Stimulated activated CD4-positive, alpha-beta T cell treated with anti-CD3 and anti-CD28 coated beads, Interleukin-4, amount 100 ng/mL, for 24 hours (primary cell): ENCODE results near the gene CRYBA4.
"Not testable (repeated sequence)": the region's sequence is repeated elsewhere in the genome, so short reads cannot be mapped to it uniquely, and the experiment has no call there.

Source experiments
- DNase-seq: peaks from one replicate; pipeline ENCODE4 v3.0.0-alpha.2; 2020

Gene CRYBA4

GRCh38 chr22:26597480-26597879 is 24.3 kb upstream of the CRYBA4 start:
- no peak for DNase-seq

DNA sequence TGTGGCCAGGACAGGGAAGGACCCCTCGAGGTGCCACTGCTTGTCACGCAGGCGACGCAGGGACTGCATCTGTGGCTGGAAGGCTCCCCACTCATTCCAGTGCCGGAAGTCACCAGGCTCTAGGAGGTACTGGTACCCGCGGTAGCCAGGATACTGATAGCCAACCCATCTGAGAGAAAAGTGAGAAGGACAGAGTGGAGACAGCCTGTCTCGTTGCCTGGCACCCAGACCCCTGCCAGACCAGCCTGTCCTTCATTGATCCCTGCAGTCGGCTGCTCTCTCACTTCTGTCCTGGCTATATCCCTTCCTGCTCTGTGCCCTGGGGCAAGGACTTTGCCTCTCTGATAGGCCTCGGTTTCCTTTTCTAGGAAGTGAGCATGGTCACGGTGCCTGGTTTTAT is 22.3 kb upstream of the CRYBA4 start:
- no peak for DNase-seq

DNA sequence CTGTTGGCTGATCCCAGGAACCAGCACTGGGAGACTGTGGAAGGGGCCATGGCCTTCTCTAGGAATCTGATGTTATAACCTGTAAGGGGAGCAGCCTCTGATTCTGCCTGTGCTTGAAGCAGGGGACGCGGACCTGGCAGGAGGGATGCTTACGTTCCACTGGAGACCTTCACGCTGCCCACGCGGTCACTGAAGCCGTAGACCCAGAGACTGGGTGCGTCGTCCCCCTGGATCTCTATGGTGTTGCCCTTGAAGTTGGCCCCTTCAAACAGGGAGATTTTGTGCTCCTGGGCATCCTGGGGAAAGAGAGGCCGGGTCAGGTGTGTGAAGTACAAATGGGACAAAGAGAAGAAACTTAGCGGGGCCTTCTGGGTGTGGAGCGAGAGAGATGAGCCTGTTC is 20.0 kb upstream of the CRYBA4 start:
- no peak for DNase-seq

DNA sequence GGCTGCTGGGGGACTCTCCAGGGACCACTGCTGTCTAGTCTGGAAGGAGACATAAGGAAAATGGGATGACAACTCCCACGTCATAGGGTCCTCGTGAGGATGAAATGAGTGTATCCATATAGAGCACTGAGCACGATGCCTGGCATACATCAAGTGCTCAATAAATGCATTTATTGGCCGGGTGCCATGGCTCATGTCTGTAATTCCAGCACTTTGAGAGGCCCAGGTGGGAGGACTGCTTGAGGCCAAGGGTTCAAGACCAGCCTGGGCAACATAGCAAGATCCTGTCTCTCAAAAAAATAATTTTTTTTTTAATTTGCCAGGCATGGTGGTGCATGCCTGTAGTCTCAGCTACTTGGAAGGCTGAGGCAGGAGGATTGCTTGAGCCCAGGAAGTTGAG is 19.6 kb upstream of the CRYBA4 start:
- DNase-seq, result no peak

DNA sequence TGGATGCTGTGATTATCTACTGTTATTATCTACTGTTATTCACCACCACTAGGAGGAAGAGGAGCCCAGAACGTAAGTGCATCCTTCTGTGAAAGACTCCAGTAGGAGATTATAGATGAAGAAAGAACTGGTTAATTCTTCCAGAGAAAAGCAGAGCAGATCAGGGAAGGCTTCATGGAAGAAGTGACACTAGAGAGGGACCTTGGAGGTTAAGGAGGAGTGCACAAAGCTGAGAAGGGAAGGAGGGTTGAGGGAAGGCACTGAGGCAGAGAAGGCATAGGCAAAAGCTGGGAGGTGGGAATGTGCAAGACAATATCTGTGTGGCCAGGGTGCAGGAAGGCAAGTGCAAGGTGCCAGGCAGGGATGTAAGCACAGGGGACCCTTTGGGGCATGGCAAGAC is 17.4 kb upstream of the CRYBA4 start:
- DNase-seq, result no peak

DNA sequence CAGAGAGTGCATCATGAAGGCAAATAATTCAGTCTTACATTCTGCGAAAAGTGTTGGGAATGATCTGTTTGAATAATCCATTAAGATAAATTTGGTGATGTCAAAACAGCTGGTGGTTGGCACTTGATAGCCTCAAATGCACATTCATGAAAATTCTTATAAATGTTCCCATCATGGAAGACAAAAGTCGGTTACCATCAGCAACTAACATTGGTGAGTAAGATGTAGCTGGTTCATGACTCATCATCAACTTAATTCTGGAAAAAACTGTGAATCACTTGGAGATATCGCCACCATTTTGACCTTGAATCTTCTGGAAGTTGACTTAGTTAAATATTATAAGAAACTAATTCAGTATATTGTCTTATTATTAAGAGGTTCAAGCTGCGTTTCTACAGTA is 15.2 kb upstream of the CRYBA4 start:
- DNase-seq, result no peak

GRCh38 chr22:26608129-26608528 is 13.6 kb upstream of the CRYBA4 start:
- DNase-seq, result no peak

- DNase-seq, result no peak
Measured at GRCh38 chr22:26609287-26609686, 12.5 kb upstream of the CRYBA4 start.

DNA sequence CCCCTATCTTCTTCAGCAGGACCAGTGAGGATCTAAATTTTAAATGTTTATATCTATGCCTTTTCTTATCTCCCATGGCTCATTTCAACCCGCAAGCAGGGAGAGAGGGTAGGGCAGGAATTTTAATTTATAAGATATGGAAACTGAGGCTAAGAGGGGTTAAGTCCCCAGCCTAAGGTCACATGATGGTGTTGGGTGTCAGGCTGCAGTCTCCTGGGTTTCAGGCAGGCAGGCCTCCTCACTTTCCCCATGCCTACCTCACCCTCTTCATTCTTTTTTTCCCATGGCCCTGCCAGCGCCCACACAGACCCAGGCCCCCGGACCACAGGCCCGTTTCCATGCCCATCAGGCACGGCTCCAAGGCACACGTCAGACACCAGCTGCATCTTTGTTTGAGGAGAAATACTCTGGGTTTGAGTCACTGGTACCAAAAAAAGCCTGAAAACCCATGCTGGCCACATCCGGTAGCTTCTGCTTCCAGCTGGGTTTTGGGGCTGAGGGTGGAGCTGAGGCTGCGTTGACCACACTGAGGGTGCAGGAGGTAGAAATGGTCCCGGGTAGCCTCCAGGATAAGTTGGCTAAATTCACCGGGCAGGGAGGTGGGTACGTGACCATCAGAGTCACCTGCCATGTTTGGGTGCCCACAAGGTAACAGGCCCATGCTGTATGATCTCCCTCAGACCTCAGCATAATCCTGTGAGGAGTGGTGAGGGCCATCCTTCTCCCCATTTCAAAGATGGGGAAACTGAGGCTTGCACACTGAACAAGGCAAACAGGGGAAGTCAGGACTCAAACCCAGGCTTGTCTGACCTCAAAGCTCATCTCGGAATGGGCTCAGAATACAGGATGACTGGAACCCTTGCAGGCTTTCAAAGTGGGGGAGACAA is 11.4 kb upstream of the CRYBA4 start:
- DNase-seq, result peak; percentile 36

DNA sequence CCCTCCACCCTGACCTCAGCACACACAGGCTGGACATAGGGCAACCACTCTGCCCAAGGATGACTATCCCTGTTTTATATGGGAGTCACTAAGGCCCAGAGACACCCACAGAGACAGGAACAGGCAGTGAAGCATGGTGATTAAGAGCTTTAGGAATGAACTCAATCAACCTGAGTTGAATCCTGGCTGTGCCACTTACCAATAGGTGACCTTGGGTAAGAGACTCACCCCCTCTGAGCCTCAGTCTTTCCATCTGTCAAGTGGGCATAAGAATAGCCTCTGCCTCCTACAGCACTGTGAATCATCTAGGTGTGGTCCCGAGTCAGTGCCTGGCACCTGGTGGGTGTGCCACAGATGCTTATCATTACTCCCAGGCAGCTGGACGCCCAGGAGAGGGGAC is 10.8 kb upstream of the CRYBA4 start:
- DNase-seq, result no peak

- DNase-seq, result no peak
Measured at GRCh38 chr22:26612652-26613051, 9.1 kb upstream of the CRYBA4 start.

DNA sequence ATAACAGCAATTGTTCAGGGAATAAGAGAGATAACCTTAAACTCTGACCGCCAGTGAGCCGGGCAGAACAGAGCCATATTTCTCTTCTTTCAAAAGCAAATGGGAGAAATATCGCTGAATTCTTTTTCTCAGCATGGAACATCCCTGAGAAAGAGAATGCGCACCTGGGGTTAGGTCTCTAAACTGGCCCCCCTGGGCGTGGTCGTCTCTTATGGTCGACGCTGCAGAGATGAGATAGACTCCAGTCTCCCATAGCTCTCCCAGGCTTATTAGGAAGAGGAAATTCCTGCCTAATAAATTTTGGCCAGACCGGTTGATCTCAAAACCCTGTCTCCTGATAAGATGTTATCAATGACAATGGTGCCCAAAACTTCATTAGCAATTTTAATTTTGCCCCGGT is 8.0 kb upstream of the CRYBA4 start:
- DNase-seq, result not testable (repeated sequence)

GRCh38 chr22:26614322-26614721 is 7.4 kb upstream of the CRYBA4 start:
- no peak for DNase-seq

DNA sequence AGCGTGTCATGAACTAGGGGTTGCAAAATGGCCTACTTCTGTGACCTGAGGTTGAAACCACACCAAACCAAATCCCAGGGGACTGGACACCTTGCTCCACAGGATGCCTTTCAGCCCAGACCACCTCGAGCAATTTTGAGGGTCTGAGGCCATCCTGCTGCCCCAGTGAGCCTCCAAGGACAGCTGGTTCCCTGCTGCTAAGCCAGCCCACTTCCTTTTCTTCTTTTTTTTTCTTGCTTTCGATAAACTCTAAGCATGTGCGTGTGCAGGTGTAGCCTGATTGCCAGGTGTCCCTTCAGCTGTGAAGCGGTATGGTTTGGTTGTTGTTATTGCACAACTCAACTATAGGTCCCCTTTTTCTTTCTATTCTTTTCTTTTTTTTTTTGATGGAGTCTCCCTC is 6.6 kb upstream of the CRYBA4 start:
- no peak for DNase-seq

- no peak for DNase-seq
Measured at GRCh38 chr22:26615830-26616435, 5.8 kb upstream of the CRYBA4 start.

DNA sequence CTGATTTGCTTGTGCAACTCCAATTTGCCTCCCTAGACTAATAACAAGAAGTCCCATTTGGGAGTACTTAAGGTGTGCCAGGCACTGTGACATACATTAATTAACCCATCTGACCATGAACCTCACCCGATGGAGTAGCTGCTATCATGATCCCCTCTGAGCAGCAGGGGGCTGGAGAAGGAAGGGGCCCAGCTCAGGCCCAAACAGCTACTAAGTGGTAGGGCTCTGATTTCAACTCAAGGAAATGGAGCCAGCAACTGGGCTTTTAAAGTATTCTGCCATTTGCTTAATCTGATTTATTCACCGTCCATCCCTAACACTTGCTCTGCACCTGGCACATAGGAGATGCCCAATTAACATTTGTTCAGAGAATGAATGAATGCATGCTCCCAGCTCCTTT is 5.1 kb upstream of the CRYBA4 start:
- no peak for DNase-seq

DNA sequence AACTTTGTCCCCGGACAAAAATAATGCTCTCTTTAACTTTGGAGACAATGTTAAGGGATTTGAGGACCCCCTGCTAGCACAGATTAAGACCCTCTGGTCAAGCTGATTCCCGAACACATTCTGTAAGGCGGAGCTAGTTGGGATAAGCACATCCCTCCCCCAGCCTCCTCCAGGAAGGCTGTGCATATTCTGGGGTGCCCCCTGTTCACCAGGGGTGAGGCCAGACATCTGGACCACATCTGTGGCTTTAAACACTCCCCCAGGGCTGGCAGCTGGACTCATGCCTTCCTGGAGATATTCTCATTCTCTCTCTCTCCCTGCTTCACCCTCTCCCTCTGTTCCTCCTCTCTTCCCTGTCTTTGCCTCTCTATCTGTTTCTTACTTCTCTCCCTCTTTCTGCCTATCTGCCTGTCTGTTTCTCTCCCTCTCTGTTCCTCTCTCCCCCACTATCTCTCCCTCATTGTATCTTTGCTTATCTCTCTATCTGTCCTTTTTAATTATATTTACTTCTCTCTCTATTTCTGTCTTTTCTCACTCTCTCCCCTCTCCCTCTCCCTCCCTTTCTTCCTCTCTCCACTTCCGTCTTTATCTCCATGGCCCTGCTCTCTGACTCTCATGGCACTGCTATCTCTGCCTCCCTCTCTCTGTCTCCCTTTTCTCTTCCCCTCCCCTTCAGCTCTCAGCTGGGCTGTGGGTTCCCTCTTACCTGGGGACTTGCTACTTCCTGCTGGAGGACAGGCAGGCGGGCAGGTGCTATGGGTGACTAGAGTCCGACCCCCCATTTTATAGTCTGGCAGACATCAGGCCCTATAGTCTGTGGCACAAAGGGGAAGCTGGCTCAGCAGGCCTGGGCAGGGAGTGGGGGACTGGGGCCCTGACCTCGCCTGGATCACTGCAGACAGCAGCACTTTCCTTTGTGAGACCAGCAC is 4.2 kb upstream of the CRYBA4 start, which contains the start of gene CRYBB1:
Gene CRYBB1, minus strand, starts transcription at position 757 of the 929 bp plus-strand sequence. CDS start 1,708 bp downstream, outside the sequence.
- DNase-seq, result no peak

GRCh38 chr22:26618455-26618854 is 3.3 kb upstream of the CRYBA4 start:
- no peak for DNase-seq

- no peak for DNase-seq
Measured at GRCh38 chr22:26619510-26619909, 2.3 kb upstream of the CRYBA4 start.

- DNase-seq, result no peak
Measured at GRCh38 chr22:26620197-26620596, 1.6 kb upstream of the CRYBA4 start.

- DNase-seq, result no peak
Measured at GRCh38 chr22:26623984-26624383, 2.2 kb downstream of the CRYBA4 start.

DNA sequence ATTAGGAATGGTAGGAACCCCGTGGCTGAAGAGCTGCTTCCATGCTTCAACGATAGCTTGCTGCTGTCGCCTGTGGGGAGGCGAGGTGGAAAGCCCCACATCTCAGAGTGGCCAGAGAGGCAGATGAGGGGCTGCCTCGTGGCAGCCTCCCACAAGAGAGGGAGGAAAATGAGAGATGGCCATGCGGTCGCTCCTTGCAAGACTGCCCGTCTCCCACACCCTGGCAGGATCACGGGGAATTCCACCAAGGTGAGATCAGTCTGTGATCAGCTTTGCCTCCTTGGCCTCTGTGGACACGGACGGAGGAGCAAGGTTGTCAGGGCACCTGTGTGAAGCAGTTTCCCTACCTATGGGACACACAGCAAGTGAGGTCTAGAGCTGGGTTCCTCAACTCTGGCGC is 3.0 kb downstream of the CRYBA4 start:
- DNase-seq, result no peak

GRCh38 chr22:26629988-26630761 is 8.4 kb downstream of the CRYBA4 start:
- no peak for DNase-seq
